ENCODE results near the gene USP10. TPM values are rescaled to one million over a fixed set of nuclear protein-coding genes. Genes with fewer than 3 reads are reported as not detected.
"Not testable (repeated sequence)": the region's sequence is repeated elsewhere in the genome, so short reads cannot be mapped to it uniquely, and the experiment has no call there.

Gene USP10
- total RNA-seq, 4 donors from 2014 or later: 23.6 to 56.8 (median 45.4) TPM

GRCh38 chr16:84741340-84741830 lies 41.6 kb downstream of the USP10 start:
- peak overlapping the region in 2 of 4 donors; percentile 15 for H3K27ac ChIP-seq
- DNase-seq: no peak
- peaks cover 0 to 4% (median 0%) of the 10 kb centered on the region in 4 donors for H3K36me3 ChIP-seq
- WGBS, 2 donors (ENCODE audit: low coverage in 1 of 2): 38 to 52% methylated on average over 2 to 4 of the region's 4 CpGs
- no peaks in the 10 kb centered on the region for H3K9me3 ChIP-seq
- peaks cover 22 to 62% (median 40%) of the 10 kb centered on the region in 4 donors for H3K4me1 ChIP-seq
- TF ChIP-seq POLR2AphosphoS5 (IDR thresholded peaks at IDR 0.05) (no peak), EP300 (IDR thresholded peaks at IDR 0.05; ENCODE audit: low read depth) (no peak), POLR2A (IDR thresholded peaks at IDR 0.05) (no peak), CTCF (IDR thresholded peaks at IDR 0.05) (no peak)
- no peak overlapping the region for H3K4me3 ChIP-seq
- intact Hi-C loops (cut with DNase I; ENCODE audit: low total_unique reads): no loop called here
- in situ Hi-C loops (cut with MboI; ENCODE audit: low pct_ligation_motif_present in 1 of 4, low pct_unique_long_range_greater_than_20kb in 1 of 4, low sequenced_read_pairs in 3 of 4): loop anchor here in 1 of 4 donors (25.0 kb wide), 1 partner anchor 229 kb away; the partner anchor contains the start of gene MEAK7
- H3K27me3 ChIP-seq: no peaks in the 10 kb centered on the region

- 90 to 91% methylated on average over 5 to 10 of the region's 10 CpGs for WGBS, 2 donors (ENCODE audit: low coverage in 1 of 2)
- TF ChIP-seq POLR2AphosphoS5 (IDR thresholded peaks at IDR 0.05) (no peak), POLR2A (IDR thresholded peaks at IDR 0.05) (no peak), EP300 (IDR thresholded peaks at IDR 0.05; ENCODE audit: low read depth) (no peak), CTCF (IDR thresholded peaks at IDR 0.05) (no peak)
- Histone ChIP-seq H3K4me1 (peaks cover 19 to 50% (median 28%) of the 10 kb centered on the region in 4 donors), H3K4me3 (no peak overlapping the region), H3K27me3 (no peaks in the 10 kb centered on the region), H3K9me3 (no peaks in the 10 kb centered on the region), H3K27ac (no peak overlapping the region), H3K36me3 (peaks cover 0 to 4% (median 0%) of the 10 kb centered on the region in 4 donors)
- intact Hi-C loops (cut with DNase I; ENCODE audit: low total_unique reads) (no loop called here), in situ Hi-C loops (cut with MboI; ENCODE audit: low pct_ligation_motif_present in 1 of 4, low pct_unique_long_range_greater_than_20kb in 1 of 4, low sequenced_read_pairs in 3 of 4) (loop anchor here in 1 of 4 donors (25.0 kb wide), 1 partner anchor 230 kb away; the partner anchor contains the start of gene MEAK7)
- no peak for DNase-seq
Measured at GRCh38 chr16:84742641-84743092, 42.9 kb downstream of the USP10 start.

GRCh38 chr16:84746231-84746630 lies 46.4 kb downstream of the USP10 start:
- Histone ChIP-seq H3K36me3 (peaks cover 0 to 4% (median 0%) of the 10 kb centered on the region in 4 donors), H3K4me3 (no peak overlapping the region), H3K9me3 (no peaks in the 10 kb centered on the region), H3K4me1 (peaks cover 4 to 29% (median 8%) of the 10 kb centered on the region in 4 donors), H3K27me3 (no peaks in the 10 kb centered on the region), H3K27ac (no peak overlapping the region)
- DNase-seq: no peak
- in situ Hi-C loops (cut with MboI; ENCODE audit: low pct_ligation_motif_present in 1 of 4, low pct_unique_long_range_greater_than_20kb in 1 of 4, low sequenced_read_pairs in 3 of 4): loop anchor here in 1 of 4 donors (25.0 kb wide), 1 partner anchor 234 kb away; the partner anchor contains the start of gene MEAK7
- intact Hi-C loops (cut with DNase I; ENCODE audit: low total_unique reads): no loop called here
- 77 to 82% methylated on average over 6 of the region's 6 CpGs for WGBS, 2 donors (ENCODE audit: low coverage in 1 of 2)
- TF ChIP-seq EP300 (IDR thresholded peaks at IDR 0.05; ENCODE audit: low read depth) (no peak), CTCF (IDR thresholded peaks at IDR 0.05) (no peak), POLR2AphosphoS5 (IDR thresholded peaks at IDR 0.05) (no peak), POLR2A (IDR thresholded peaks at IDR 0.05) (no peak)

GRCh38 chr16:84746875-84747274 lies 47.1 kb downstream of the USP10 start:
- no peaks in the 10 kb centered on the region for H3K27me3 ChIP-seq
- intact Hi-C loops (cut with DNase I; ENCODE audit: low total_unique reads) (no loop called here), in situ Hi-C loops (cut with MboI; ENCODE audit: low pct_ligation_motif_present in 1 of 4, low pct_unique_long_range_greater_than_20kb in 1 of 4, low sequenced_read_pairs in 3 of 4) (loop anchor here in 1 of 4 donors (25.0 kb wide), 1 partner anchor 235 kb away; the partner anchor contains the start of gene MEAK7)
- 95 to 99% methylated on average over 11 of the region's 11 CpGs for WGBS, 2 donors (ENCODE audit: low coverage in 1 of 2)
- H3K4me1 ChIP-seq: peaks cover 6 to 29% (median 12%) of the 10 kb centered on the region in 4 donors
- TF ChIP-seq POLR2A (IDR thresholded peaks at IDR 0.05) (no peak), CTCF (IDR thresholded peaks at IDR 0.05) (peak in 1 of 5 experiments; percentile 12), POLR2AphosphoS5 (IDR thresholded peaks at IDR 0.05) (no peak), EP300 (IDR thresholded peaks at IDR 0.05; ENCODE audit: low read depth) (no peak)
- H3K4me3 ChIP-seq: no peak overlapping the region
- no peaks in the 10 kb centered on the region for H3K9me3 ChIP-seq
- DNase-seq: no peak
- peaks cover 0 to 4% (median 0%) of the 10 kb centered on the region in 4 donors for H3K36me3 ChIP-seq
- H3K27ac ChIP-seq: no peak overlapping the region

GRCh38 chr16:84748247-84748646 lies 48.4 kb downstream of the USP10 start:
- in situ Hi-C loops (cut with MboI; ENCODE audit: low pct_ligation_motif_present in 1 of 4, low pct_unique_long_range_greater_than_20kb in 1 of 4, low sequenced_read_pairs in 3 of 4): loop anchor here in 1 of 4 donors (25.0 kb wide), 1 partner anchor 236 kb away; the partner anchor contains the start of gene MEAK7
- H3K4me1 ChIP-seq: peaks cover 6 to 26% (median 13%) of the 10 kb centered on the region in 4 donors
- 91 to 94% methylated on average over 6 to 11 of the region's 11 CpGs for WGBS, 2 donors (ENCODE audit: low coverage in 1 of 2)
- H3K36me3 ChIP-seq; H3K27ac ChIP-seq; H3K4me3 ChIP-seq; H3K9me3 ChIP-seq; intact Hi-C loops (cut with DNase I; ENCODE audit: low total_unique reads); DNase-seq; H3K27me3 ChIP-seq: not testable (repeated sequence)

Data from transverse colon (tissue), 4 donors.